Endothelial cell of umbilical vein (primary cell): Measurements from ENCODE around the gene ZSWIM7. TPM values are rescaled to one million over a fixed set of nuclear protein-coding genes. Genes with fewer than 3 reads are reported as not detected.

Experiments
- BruUV-seq: library from RNA; stranded (reverse); fragments of 400-500 nt; replicated peaks from 2 replicates; lab custom pipeline; 2021; lab: Mats Ljungman, UMichigan
- CTCF ChIA-PET: fragments of 300-600, 350-600 bp; sonication (Branson Sonifier 250); formaldehyde crosslinking; loops from one replicate; lab custom pipeline; 2021; ENCODE audit warnings: antibody characterized with exemption, inconsistent platforms; lab: Charles Lee
- POLR2A ChIA-PET: fragments of 300-600, 350-600 bp; sonication (Branson Sonifier 250); formaldehyde crosslinking; loops from one replicate; lab custom pipeline; 2021; ENCODE audit warnings: antibody characterized with exemption, inconsistent platforms; lab: Charles Lee
- DNase-seq: peaks from one replicate; pipeline ENCODE4 v3.0.0-alpha.2; 2011; ENCODE audit warnings: low read depth, low spot score
- FAIRE-seq: peaks from 2 replicates; lab custom pipeline; 2011; peaks lifted over from hg19 to GRCh38; lab: Jason Lieb, UNC
- H2AFZ ChIP-seq: 2 replicates; pipeline ENCODE4 v1.6.0; 2012; ENCODE audit warnings: low read depth, low read length, control low read depth, inconsistent platforms
- H3K27ac ChIP-seq: 2 replicates; pipeline ENCODE4 v1.5.1; 2011; ENCODE audit warnings: low read depth, mild to moderate bottlenecking, control low read depth, low read length, moderate library complexity; ENCODE audit not compliant: insufficient read depth
- H3K27me3 ChIP-seq, 2 experiments: 2 replicates each; pipeline versions ENCODE4 v1.6.0 to v1.6.1; 2011; ENCODE audit warnings: low read length in 2 of 2, mixed read lengths in 1 of 2; ENCODE audit not compliant: control insufficient read depth in 2 of 2, insufficient read depth in 2 of 2
- H3K36me3 ChIP-seq, 2 experiments: 2 replicates in 1 of 2; 3 replicates in 1 of 2; pipeline ENCODE4 v1.5.1; 2011; ENCODE audit warnings: low read length in 2 of 2, mild to moderate bottlenecking in 1 of 2, moderate library complexity in 1 of 2; ENCODE audit not compliant: control insufficient read depth in 2 of 2, insufficient read depth in 2 of 2; ENCODE audit errors: extremely low read depth in 1 of 2
- H3K4me1 ChIP-seq: 3 replicates; pipeline ENCODE4 v1.5.1; 2011; ENCODE audit warnings: mild to moderate bottlenecking, low read length; ENCODE audit not compliant: control insufficient read depth, insufficient read depth; ENCODE audit errors: extremely low read depth
- H3K4me2 ChIP-seq: 2 replicates; pipeline ENCODE4 v1.6.1; 2011; ENCODE audit warnings: low read length, control low read depth, mixed read lengths; ENCODE audit not compliant: insufficient read depth
- H3K4me3 ChIP-seq, 3 experiments: fragments of 200-600 bp in 1 of 3; sonication (generic), shearing (Covaris generic) in 1 of 3; replicated peaks in 1 of 3; 2 replicates each; pipeline ENCODE4 v1.5.1; 2011 to 2016; ENCODE audit warnings: control low read depth in 3 of 3, low read length in 3 of 3, mild to moderate bottlenecking in 2 of 3, inconsistent platforms in 1 of 3, low read depth in 1 of 3, moderate library complexity in 1 of 3; ENCODE audit not compliant: insufficient read depth in 1 of 3
- H3K79me2 ChIP-seq: 2 replicates; pipeline ENCODE4 v1.6.0; 2012; ENCODE audit warnings: low read length, inconsistent platforms; ENCODE audit not compliant: control insufficient read depth, insufficient read depth
- H3K9ac ChIP-seq: replicated peaks from 2 replicates; pipeline ENCODE3; 2011; ENCODE audit warnings: low read length, control low read depth; ENCODE audit not compliant: insufficient read depth; ENCODE audit errors: extremely low read depth
- H3K9me1 ChIP-seq: replicated peaks from 3 replicates; pipeline ENCODE4 v1.6.0; 2011; ENCODE audit warnings: mild to moderate bottlenecking, low read length; ENCODE audit not compliant: control insufficient read depth, insufficient read depth; ENCODE audit errors: extremely low read depth
- H3K9me3 ChIP-seq: replicated peaks from 2 replicates; pipeline ENCODE4 v1.5.1; 2012; ENCODE audit warnings: low read length, inconsistent platforms; ENCODE audit not compliant: control insufficient read depth, insufficient read depth
- H4K20me1 ChIP-seq: replicated peaks from 2 replicates; pipeline ENCODE3; 2011; ENCODE audit warnings: mild to moderate bottlenecking, low read length; ENCODE audit not compliant: control insufficient read depth, insufficient read depth; ENCODE audit errors: extremely low read depth
- EZH2 ChIP-seq: IDR thresholded peaks from 2 replicates; pipeline ENCODE4 v1.6.1; 2012; ENCODE audit warnings: borderline replicate concordance, low read depth, mild to moderate bottlenecking, moderate library complexity, low read length, inconsistent platforms; ENCODE audit not compliant: severe bottlenecking
- FOS ChIP-seq: IDR thresholded peaks from 2 replicates; pipeline ENCODE4 v1.6.1; 2011; ENCODE audit warnings: mild to moderate bottlenecking, low read length, moderate library complexity, borderline replicate concordance; ENCODE audit not compliant: insufficient read depth
- GATA2 ChIP-seq: IDR thresholded peaks from 2 replicates; pipeline ENCODE4 v1.7.0; 2011; ENCODE audit warnings: low read depth, mild to moderate bottlenecking, moderate library complexity, mixed read lengths, low read length; ENCODE audit not compliant: insufficient read length, insufficient read depth
- JUN ChIP-seq: IDR thresholded peaks from 2 replicates; pipeline ENCODE4 v1.6.1; 2011; ENCODE audit warnings: borderline replicate concordance, low read depth; ENCODE audit not compliant: insufficient read length, insufficient read depth
- MYC ChIP-seq: IDR thresholded peaks from one replicate; pipeline ENCODE4 v1.6.1; 2011; ENCODE audit warnings: mild to moderate bottlenecking, low read depth, low read length
- POLR2A ChIP-seq: IDR thresholded peaks from 2 replicates; pipeline ENCODE4 v1.6.1; 2012; ENCODE audit warnings: low read depth, mild to moderate bottlenecking, control low read depth, low read length
- POLR2AphosphoS5 ChIP-seq: IDR thresholded peaks from 2 replicates; pipeline ENCODE4 v1.6.1; 2012; ENCODE audit warnings: low read depth, mild to moderate bottlenecking, control low read depth, low read length, moderate library complexity; ENCODE audit not compliant: insufficient read depth
- dilution Hi-C: fragments of 300-500 bp; cut with MboI; formaldehyde crosslinking; loops from one replicate; pipeline ENCODE4 v1.15.0; 2019; ENCODE audit warnings: low sequenced_read_pairs; ENCODE audit not compliant: extremely low pct_ligation_motif_present
- intact Hi-C: fragments of 100-400 bp; cut with micrococcal nuclease; formaldehyde crosslinking; loops from one replicate; pipeline ENCODE4 v1.10.0; 2022
- polyA plus RNA-seq, 4 experiments: library from polyadenylated mRNA; depleted of rRNA in 3 of 4; stranded (reverse) in 3 of 4; unstranded in 1 of 4; fragments of >200 nt; gene quantifications; 2 replicates each; pipeline versions ENCODE4 v1.2.1 to v1.2.3, GENCODE V29; 2011 to 2012; ENCODE audit warnings: missing spikeins in 1 of 4
- total RNA-seq: library from RNA; stranded (reverse); gene quantifications from 2 replicates; pipeline ENCODE4 v1.2.3, GENCODE V29; 2021
- TF ChIP-seq, protein P1 (sequence below), 2 donors: IDR thresholded peaks; 1 replicate in 1 of 2; 2 replicates in 1 of 2; pipeline ENCODE4 v1.5.1; 2011; ENCODE audit warnings: low read length in 2 of 2, mild to moderate bottlenecking in 2 of 2, moderate library complexity in 2 of 2, control low read depth in 1 of 2, inconsistent platforms in 1 of 2, low read depth in 1 of 2; ENCODE audit not compliant: insufficient read depth in 1 of 2; ENCODE audit errors: extremely low read depth in 1 of 2

ZSWIM7 gene
- total and polyA plus RNA-seq, 2 donors (not counting 3 experiments of a cell fraction or from before 2014, with no cell fraction given): 18.0 to 33.8 TPM

DNA sequence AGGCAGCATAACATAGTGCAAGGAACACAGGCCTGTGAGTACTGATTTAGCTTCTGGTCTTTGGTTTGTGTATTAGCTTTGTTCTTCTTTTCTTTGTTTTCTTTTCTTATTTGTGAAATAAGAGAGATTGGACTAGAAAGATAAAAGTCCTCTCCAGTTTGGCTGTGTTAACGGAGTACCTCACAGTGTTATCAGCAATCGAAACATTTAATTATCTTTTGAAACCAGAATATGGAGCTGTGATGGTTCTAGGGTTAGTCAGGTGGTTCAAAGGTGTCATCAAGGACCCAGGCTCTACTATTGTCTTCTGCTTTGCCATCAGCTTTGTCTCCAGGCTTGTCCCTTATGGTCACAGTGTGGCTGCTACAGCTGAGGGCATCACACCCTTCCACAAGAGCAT lies 29.0 kb downstream of the ZSWIM7 start:
- DNase-seq (no peak), FAIRE-seq (no peak)
- Histone ChIP-seq H3K4me3 (no peak overlapping the region), H3K79me2 (peaks cover 38% of the 10 kb centered on the region), H3K9me1 (no peaks in the 10 kb centered on the region), H3K27me3 (no peaks in the 10 kb centered on the region), H2AFZ (no peak overlapping the region), H3K9ac (no peak overlapping the region), H3K27ac (no peak overlapping the region), H3K4me1 (peaks cover 22% of the 10 kb centered on the region), H3K9me3 (no peaks in the 10 kb centered on the region), H3K36me3 (peaks cover 0 to 5% of the 10 kb centered on the region in 2 experiments), H4K20me1 (no peaks in the 10 kb centered on the region), H3K4me2 (no peak overlapping the region)
- TF ChIP-seq POLR2A: no peak
- no peak for TF ChIP-seq EZH2
- TF ChIP-seq MYC: no peak
- TF ChIP-seq, protein P1, sequence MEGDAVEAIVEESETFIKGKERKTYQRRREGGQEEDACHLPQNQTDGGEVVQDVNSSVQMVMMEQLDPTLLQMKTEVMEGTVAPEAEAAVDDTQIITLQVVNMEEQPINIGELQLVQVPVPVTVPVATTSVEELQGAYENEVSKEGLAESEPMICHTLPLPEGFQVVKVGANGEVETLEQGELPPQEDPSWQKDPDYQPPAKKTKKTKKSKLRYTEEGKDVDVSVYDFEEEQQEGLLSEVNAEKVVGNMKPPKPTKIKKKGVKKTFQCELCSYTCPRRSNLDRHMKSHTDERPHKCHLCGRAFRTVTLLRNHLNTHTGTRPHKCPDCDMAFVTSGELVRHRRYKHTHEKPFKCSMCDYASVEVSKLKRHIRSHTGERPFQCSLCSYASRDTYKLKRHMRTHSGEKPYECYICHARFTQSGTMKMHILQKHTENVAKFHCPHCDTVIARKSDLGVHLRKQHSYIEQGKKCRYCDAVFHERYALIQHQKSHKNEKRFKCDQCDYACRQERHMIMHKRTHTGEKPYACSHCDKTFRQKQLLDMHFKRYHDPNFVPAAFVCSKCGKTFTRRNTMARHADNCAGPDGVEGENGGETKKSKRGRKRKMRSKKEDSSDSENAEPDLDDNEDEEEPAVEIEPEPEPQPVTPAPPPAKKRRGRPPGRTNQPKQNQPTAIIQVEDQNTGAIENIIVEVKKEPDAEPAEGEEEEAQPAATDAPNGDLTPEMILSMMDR (IDR thresholded peaks at IDR 0.05; ENCODE audit: extremely low read depth in 1 of 2, insufficient read depth in 1 of 2, low read depth in 1 of 2, low read length in 2 of 2): no peak
- no peak for TF ChIP-seq FOS
- no TSS peak for BruUV-seq
- intact Hi-C loops (no loop called here), dilution Hi-C loops (no loop called here)
- POLR2A ChIA-PET: no interaction called here
- CTCF ChIA-PET: interaction anchor here (1.0 to 1.7 kb wide), 4 partner anchors 12 to 27 kb away, joined by 3 to 4 read pairs (median 3); no protein-coding TSS in a partner anchor

DNA sequence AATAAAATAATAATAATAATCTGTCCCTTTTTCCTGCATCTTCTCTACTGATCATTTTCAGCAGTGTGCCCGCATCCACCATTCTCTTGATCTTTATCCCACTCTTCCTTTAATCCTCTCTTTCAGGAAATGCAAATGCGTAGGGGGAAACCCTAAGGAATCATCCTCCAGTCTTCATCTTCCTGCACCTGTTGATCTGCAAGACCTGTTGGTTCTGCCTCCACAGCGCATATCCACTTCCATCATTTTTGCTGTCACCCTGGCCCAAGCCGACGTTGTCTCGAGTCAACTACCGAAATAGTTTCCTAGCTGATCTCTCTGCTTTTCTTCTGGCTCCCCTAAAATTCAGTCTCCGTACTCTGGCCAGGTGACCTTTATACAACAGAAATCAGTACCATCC lies 30.0 kb downstream of the ZSWIM7 start:
- CTCF ChIA-PET: interaction anchor here (1.2 to 1.7 kb wide), 2 partner anchors 13 to 25 kb away, joined by 3 to 4 read pairs; no protein-coding TSS in a partner anchor
- FAIRE-seq: no peak

More for the DNA sequence above, 30.0 kb downstream of the ZSWIM7 start:
- TF ChIP-seq POLR2A (no peak), MYC (no peak), FOS (no peak), POLR2AphosphoS5 (no peak), JUN (no peak), GATA2 (no peak), EZH2 (no peak)
- Histone ChIP-seq H3K79me2 (peaks cover 34% of the 10 kb centered on the region), H3K9me1 (no peaks in the 10 kb centered on the region), H3K36me3 (no peaks in the 10 kb centered on the region), H3K4me2 (no peak overlapping the region), H3K27me3 (no peaks in the 10 kb centered on the region), H2AFZ (no peak overlapping the region), H3K27ac (no peak overlapping the region), H4K20me1 (no peaks in the 10 kb centered on the region), H3K9me3 (no peaks in the 10 kb centered on the region), H3K4me1 (peaks cover 23% of the 10 kb centered on the region), H3K4me3 (no peak overlapping the region), H3K9ac (no peak overlapping the region)
- DNase-seq: no peak
- POLR2A ChIA-PET: no interaction called here
- intact Hi-C loops (no loop called here), dilution Hi-C loops (no loop called here)
- no TSS peak for BruUV-seq
